SK-N-MC (cell line): Measurements from ENCODE around the gene MAGI3.
"Not testable (repeated sequence)": the region's sequence is repeated elsewhere in the genome, so short reads cannot be mapped to it uniquely, and the experiment has no call there.

Experiments used
- EZH2 ChIP-seq: fragments of 200-600 bp; sonication (generic); IDR thresholded peaks from one replicate; pipeline ENCODE4 v1.6.1; 2017; ENCODE audit warnings: antibody characterized with exemption
- POLR2AphosphoS5 ChIP-seq: IDR thresholded peaks from 2 replicates; pipeline ENCODE4 v1.6.1; 2012; ENCODE audit warnings: mild to moderate bottlenecking, low read depth, low read length, borderline replicate concordance

DNA sequence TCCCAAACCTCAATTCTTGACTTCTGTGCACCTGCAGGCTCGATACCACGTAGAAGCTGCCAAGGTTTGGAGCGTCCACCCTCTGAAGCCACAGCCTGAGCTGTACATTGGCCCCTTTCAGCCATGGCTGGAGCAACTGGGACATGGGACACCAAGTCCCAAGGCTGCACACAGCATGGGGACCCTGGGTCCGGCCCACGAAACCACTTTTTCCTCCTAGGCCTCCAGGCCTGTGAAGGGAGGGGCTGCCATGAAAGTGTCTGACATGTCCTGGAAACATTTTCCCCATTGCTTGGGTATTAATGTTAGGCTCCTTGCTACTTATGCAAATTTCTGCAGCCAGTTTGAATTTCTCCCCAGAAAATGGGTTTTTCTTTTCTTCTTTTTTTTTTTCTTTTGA is 328.3 kb downstream of the MAGI3 start:
- not testable (repeated sequence) for TF ChIP-seq EZH2, POLR2AphosphoS5
